ENCODE results near the gene PTDSS2. TPM values are rescaled to one million over a fixed set of nuclear protein-coding genes. Genes with fewer than 3 reads are reported as not detected.

The PTDSS2 gene
- total and polyA plus RNA-seq, 2 of the 13 experiments (the other 11 are each of a cell fraction or from before 2014, with no cell fraction given): 21.7 to 26.4 TPM

GRCh38 chr11:506995-507726 lies 57.1 kb downstream of the PTDSS2 start, which contains the start of gene RNH1 (continued):
- TF ChIP-seq PHB2 (IDR thresholded peaks at IDR 0.05; ENCODE audit: partially characterized antibody) (no peak), ZNF850 (CRISPR knock-in tag; conservative IDR thresholded peaks at IDR 0.05) (no peak), ZBTB7B (CRISPR knock-in tag; IDR thresholded peaks at IDR 0.05) (peak; percentile 11), RBFOX2 (IDR thresholded peaks at IDR 0.05; ENCODE audit: low read depth, low read length) (peak; percentile 81), RAD51 (IDR thresholded peaks at IDR 0.05; ENCODE audit: borderline replicate concordance) (no peak), ZNF777 (CRISPR knock-in tag; IDR thresholded peaks at IDR 0.05) (no peak; the same call in 1 of the 2 replicates), YEATS2 (CRISPR knock-in tag; IDR thresholded peaks at IDR 0.05; ENCODE audit: borderline replicate concordance) (no peak), ZNF768 (CRISPR knock-in tag; IDR thresholded peaks at IDR 0.05) (no peak), ZNF143 (CRISPR knock-in tag; IDR thresholded peaks at IDR 0.05) (no peak), ZNF503 (CRISPR knock-in tag; IDR thresholded peaks at IDR 0.05) (no peak), SMAD9 (CRISPR knock-in tag; IDR thresholded peaks at IDR 0.05) (no peak), CREBL2 (CRISPR knock-in tag; IDR thresholded peaks at IDR 0.05; ENCODE audit: borderline replicate concordance) (peak; percentile 24; the same call in 1 of the 2 replicates), ZNF616 (CRISPR knock-in tag; IDR thresholded peaks at IDR 0.05; ENCODE audit: low read depth) (no peak), BORCS8-MEF2B (CRISPR knock-in tag; IDR thresholded peaks at IDR 0.05) (no peak; the same call in 1 of the 2 replicates), KMT2B (CRISPR knock-in tag; IDR thresholded peaks at IDR 0.05) (peak; percentile 23; the same call in 1 of the 2 replicates), ZSCAN22 (CRISPR knock-in tag; IDR thresholded peaks at IDR 0.05) (no peak), ZNF766 (CRISPR knock-in tag; IDR thresholded peaks at IDR 0.05; ENCODE audit: borderline replicate concordance) (peak; percentile 9; the same call in 1 of the 2 replicates), HOXA3 (CRISPR knock-in tag; IDR thresholded peaks at IDR 0.05) (no peak), ZNF326 (CRISPR knock-in tag; IDR thresholded peaks at IDR 0.05; ENCODE audit: borderline replicate concordance) (no peak), EHMT2 (IDR thresholded peaks at IDR 0.05; ENCODE audit: borderline replicate concordance, low read depth, low read length) (no peak), RCOR2 (CRISPR knock-in tag; IDR thresholded peaks at IDR 0.05) (no peak), GLMP (CRISPR knock-in tag; IDR thresholded peaks at IDR 0.05; ENCODE audit: borderline replicate concordance) (peak; percentile 72; the same call in 1 of the 2 replicates), ZFP1 (CRISPR knock-in tag; IDR thresholded peaks at IDR 0.05) (no peak)
